Measurements from ENCODE around the gene KLHL29.

Gene KLHL29

DNA sequence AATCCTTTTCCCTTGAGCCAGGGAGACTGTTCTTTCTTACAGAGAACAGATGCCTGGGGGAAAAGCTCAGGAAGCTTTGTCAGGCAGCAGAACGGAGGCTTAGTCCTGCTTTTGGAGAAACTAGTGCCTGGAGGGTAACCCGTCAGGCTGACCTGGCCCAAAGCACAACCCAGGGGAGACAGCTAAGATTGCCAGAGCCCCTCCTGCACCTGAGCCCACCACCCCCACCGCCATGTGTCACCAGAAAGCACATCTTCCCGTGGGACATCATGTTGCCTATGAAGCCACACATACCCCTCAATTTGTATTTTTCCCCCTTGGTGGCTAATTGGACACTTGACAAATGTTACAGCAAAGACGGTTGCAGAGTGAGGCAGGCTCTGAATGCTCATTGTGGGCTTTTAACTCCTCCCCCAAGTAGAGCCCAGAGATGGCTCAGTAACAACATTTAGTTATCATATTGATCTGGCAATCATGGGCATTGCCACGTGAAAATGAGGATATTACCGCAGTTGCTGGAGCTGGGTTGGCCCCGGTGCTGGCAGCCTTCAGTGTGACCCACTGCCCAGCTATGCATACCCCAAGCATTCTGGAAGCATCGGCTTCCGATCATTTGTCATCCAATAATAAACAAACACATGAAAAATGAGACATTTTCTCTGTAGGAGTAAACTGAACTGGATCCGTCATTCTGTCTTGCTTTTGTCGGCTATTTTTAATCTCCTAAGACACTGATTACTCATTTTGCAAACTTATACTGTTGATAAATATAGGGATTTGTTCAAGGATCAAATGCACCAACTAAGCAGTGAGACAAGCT, 312.5 kb downstream of the KLHL29 start:
- no peak for DNase-seq (ENCODE audit: low read depth)

DNA sequence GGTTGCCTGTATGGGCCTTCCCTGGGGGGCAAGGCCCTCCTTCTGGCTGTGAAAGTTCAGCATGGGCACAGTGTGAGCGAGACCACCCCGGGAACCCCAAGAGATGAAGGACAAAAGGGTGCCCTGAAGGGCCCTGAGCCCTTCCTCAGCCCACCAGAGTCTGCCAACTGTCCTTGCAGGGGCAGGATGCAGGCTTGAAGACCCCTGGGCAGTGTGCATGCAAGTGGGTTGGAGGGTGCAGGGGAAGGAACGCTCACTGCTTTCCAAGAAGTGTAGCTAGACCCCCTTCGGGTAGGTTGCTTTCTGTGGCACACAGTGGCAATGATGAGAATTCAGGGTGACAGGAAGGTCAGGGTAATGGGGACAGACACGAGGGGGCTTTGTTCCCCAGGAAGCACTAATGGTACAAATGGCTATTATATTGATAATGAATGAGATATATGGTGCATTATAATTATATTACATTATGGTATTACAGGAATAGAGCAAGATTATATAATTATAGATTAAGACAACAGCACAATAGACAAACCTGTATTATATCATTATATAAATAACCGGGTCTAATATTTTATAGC, 313.2 kb downstream of the KLHL29 start:
- no peak for DNase-seq (ENCODE audit: low read depth)

DNA sequence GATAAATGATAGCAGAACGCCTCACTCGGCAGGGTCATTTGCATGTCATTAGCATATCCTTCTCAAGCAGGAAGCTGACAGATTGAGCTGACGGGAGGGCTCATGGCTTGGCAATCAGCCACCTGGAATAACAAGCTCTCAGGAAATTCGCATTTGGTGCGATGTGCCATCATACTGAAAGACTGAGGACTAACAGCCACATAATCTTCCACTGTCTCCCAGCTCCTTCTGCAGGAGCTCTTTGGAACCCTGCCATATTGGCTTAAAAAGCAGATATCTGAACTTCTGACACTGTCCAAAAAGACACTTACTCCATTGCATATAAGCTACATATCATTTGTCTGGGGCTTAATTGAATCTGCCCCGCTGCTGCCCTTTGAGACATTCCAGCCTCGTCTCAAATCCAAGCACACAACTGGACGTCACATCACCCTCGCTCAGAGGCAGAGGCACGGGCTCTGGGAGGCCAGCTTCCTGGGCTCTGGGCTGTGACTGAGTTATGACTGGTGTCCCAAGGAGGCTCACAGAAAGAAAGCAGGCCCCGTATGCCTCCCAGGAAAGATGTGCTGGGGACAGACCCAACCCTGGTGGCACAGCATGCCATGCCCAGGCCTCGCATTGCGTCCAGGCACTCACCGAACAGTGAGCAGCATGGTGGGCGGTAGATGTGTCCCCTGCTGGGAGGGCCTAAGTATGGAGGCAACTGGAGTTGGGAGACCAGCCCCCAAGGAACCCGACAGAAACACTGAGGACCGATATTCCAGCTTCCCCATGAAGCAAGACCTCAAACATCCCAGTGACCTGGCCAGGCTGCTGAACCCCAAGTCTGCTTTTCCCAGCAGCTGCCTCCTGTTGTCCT, 314.0 kb downstream of the KLHL29 start:
- no peak for DNase-seq (ENCODE audit: low read depth)

DNA sequence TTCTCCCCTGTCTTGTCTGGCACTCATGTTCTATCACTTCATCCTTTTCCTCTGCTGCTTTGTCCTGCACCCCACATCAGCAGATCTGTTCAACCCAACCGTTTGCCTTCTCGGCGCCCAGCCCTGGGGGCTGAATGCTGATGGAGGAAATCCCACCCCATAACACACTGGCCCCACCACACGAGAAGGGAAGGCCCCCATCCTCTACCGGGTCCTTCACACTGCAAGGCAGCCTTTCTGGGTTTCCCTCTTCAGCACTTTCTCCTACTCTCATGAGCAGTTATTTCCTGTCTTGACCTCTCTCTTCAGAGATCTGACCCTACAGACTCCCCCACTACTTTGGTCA, 314.6 kb downstream of the KLHL29 start:
- DNase-seq (ENCODE audit: low read depth), result no peak

DNA sequence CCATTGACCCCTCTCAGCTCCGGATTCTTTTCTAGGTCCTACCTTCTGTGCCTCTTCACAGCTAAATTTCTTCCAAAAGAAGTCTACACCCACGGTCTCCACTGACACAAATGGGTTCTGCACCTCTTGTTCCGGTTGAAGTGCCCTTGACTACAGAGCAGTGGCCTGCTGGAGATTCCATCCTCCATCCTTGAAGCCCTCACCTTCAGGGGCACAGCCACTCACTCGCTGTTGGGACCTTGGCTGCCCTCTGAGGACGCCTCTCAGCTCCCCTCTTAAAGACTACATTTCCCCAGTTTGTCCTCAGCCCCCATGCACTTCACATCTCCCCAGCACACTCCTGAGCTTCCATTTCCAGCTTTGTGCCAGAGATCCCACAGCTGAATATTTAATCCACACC, 315.6 kb downstream of the KLHL29 start:
- no peak for DNase-seq (ENCODE audit: low read depth)

DNA sequence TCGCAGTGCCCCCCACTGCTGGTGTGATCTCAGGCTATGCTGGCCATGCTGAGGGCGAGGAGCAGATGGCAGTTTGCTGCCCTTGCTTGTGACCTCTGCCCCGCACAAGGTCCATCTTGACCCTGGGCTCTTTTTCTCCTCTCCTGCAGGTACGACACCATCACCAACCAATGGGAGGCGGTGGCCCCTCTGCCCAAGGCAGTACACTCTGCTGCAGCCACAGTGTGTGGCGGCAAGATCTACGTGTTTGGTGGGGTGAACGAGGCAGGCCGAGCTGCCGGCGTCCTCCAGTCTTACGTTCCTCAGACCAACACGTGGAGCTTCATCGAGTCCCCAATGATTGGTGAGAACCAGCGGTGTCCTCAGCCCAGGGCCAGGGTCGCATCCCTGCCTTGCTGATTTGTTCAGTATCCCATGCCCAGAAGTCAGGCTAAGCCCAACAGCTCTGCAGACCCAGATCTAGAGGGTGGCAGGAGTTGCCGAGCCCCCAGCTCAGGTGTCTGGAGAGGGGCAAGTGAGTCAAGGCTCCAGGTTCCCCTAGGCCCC, 318.1 kb downstream of the KLHL29 start:
- DNase-seq (ENCODE audit: low read depth), result no peak

DNA sequence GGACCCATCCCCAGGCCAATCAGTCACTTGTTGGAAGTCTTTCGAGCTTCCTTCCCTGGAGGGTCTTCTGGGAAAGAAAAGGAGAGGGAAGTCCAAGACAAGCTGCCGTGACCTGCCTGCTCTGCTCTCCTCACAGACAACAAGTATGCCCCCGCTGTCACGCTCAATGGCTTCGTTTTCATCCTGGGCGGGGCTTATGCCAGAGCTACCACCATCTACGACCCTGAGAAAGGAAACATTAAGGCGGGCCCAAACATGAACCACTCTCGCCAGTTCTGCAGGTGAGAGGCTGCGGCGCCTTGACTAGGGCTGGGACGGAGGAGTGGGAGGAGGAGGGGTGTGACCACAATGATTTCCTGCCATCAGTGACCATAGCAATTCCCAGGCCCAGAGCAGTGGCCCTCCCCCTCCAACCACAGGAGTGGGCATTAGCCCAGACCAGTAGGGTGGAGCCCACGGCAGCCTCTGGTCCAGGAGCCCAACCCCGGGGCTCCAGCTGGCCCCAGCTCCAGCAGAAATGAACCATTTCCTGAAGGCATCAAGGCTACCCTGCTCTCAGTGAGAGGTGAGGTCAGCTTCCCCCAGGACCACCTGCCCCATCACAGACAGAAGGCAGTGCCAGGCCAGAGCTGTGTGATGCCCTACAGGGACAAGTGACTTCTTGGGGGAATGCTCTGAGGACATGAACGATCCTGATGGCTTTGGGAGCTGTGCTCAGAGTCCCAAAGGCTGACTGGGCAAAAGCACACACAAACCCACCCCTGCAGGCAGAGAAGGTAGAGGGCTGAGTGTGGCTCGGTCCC, 318.8 kb downstream of the KLHL29 start:
- DNase-seq (ENCODE audit: low read depth), result no peak

DNA sequence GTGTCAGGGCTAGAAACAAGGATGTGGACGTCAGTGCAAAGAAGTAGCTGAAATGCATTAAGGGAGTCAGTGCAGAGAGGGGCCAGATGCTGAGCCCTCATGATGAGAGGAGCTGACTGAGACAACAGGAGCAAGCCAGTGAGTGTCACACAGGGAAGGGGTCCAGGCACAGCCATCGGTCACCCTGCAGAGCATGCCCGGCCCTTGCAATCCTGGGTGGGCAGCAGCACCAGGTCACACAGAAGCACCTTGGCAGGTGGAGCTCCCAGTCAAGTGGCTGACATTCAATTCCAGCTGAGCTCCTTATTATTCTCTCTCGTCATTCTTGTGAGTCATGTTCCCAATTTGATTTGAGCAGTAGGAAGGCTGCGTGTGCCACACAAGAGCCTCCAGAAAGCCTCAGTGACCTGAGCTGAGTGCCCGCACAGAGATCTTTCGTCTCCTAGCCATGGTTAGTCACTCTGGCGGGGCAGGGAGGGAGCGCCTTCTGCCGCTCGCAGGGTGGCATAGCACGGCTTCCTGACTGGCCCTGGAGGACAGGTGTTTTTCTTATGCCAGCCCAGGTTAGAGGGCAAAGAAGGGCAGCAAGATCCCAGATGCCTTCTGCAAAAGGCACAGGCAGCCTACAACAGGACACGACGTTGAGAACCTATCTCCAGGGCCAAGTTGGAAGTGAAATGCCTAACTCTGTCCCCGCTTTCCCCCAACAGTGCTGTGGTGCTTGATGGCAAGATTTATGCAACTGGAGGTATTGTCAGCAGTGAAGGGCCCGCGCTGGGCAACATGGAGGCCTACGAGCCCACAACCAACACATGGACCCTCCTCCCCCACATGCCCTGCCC, 321.0 kb downstream of the KLHL29 start:
- DNase-seq (ENCODE audit: low read depth), result no peak

DNA sequence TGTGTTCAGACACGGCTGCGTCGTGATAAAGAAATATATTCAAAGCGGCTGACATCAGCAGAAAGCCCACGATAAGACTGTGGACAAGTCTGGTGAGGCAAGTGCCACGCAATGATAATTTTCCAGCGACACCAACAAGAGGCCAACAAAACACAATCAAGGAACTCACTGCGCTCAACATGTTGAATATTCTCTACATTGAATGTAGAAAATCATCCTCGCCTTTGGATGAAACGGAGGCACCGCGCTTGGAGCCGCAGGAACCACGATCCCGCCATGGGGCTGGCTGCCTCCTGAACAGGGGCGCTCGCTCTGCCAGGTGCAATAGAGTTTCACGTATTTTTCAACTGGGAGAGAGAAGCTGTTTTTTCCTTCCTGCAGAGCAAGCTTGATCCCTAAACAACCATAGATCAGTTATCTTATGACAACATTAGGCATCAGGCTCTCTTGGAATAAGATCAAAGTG, 321.7 kb downstream of the KLHL29 start:
- DNase-seq (ENCODE audit: low read depth), result no peak

DNA sequence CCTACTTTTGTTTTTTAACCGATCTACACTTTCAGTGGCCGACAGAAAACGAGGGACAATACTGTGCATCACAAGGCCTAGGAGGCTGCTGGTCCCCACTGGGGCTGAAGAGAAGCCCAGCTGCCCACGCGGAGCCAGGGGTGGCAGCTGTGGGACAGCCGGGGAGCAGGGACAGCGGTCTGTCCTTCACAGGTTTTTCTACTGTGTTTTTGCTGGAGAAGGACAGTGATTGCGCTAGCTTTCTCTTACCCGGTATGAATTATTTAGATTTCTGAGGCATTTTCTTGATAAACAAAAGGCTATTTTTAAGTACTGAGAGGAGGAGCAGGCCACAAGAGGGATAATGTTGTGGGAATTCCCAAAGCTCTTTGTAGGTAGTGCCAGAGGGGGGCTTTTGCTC, 322.1 kb downstream of the KLHL29 start:
- DNase-seq (ENCODE audit: low read depth), result no peak

DNA sequence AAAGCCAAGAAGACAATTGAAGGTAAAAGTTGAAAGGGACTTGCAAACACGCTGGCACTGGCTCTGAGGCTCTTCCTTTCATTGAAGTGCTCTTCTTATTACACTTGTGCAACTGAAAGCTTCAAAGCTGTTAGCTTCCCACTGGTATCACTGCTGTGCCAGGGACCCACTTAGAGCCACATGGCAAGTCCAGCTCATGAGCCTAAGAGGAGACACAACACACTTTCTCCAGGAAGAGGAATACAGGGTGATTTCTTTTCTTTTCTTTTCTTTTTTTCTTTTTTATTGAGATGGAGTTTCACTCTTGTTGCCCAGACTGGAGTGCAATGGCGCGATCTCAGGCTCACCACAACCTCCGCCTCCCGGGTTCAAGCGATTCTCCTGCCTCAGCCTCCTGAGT, 323.8 kb downstream of the KLHL29 start:
- DNase-seq (ENCODE audit: low read depth), result no peak

DNA sequence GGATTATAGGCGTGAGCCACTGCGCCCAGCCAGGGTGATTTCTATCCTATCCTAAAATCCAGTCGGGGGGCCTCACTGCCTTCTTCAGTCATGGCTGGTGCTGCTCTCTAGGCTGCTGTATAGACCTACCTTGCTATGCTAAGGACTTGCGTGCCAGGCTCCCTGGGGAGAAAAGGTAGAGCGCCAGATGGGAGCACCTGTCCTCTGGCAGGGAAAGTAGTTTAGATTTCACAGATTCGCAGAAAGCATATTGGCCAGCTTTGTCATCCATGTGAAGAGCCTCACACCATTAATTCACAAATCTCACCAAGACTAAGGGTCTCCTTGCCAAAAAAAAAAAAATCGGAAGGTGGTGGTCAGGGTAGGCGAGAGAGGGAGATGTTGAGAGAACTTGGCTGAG, 324.3 kb downstream of the KLHL29 start:
- DNase-seq (ENCODE audit: low read depth), result no peak

DNA sequence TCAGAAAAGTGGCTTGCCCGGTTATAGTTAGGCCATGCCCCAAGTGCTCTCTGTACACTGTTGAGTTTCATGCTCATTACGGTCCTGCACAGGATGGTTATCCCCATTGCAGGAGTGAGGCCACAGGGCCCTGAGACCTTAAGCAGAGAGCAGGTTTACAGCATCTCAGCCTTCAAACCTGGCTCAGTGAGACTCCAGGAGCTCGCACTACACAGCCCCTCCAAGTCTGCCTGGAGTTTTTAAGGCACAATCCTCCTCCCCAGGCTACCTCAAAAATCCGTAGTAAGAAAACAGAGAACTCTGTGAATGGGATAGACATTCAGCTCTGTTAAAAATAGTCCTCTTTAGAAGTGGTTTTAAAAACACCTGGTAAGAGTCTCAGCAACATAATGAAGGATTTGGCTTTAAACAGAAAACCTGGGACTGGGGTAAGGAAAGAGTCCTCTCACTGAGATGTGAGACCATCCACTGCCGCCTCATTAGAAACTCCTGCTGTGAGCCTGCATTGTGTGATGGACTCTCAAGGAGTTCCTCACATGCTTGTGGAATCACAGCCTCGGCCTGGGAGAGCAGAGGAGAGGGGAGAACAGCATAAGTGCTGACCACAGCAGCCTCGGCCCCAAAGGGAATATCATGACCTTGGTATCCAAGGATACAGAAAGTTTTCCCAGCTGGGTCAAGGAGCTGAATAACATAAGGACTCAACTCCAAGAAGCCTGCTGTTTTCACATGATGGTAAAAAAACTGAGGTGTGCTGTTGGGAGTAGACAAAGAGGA, 327.2 kb downstream of the KLHL29 start:
- no peak for DNase-seq (ENCODE audit: low read depth)

DNA sequence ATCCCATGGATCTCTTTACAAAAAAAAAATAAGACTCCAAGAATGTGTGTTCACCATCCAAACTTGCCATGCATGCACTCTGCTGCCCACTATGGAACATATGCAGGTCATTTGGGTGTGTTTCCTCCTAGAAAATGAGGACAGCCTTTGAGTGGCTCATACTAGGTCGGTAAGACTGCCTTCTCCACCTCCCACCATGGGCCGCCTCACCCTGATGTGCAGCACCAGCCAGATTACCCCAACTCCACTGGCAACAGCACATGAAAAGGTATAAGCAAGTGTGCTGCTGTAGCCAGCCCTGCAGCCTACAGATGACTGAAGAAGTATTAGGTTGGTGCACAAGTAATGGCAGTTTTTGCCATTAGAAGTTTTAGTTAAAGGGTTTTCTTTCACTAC, 327.8 kb downstream of the KLHL29 start:
- no peak for DNase-seq (ENCODE audit: low read depth)

DNA sequence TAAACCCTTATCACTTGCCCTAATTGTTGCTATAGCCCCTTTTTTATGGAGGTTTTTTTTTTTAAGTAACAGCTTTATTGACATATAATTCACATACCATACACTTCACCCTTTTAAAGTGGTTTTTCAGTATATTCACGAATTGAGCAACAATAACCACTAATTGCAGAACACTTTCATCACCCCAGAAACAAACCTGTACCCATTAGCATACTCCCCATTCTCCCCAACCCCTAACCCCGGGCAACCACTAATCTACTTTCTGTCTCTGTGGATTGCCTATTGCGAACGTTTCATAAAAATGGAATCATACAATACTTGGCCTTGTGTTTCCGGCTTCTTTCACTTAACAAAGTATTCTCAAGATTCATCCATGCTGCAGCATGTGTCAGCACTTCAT, 328.4 kb downstream of the KLHL29 start:
- no peak for DNase-seq (ENCODE audit: low read depth)

DNA sequence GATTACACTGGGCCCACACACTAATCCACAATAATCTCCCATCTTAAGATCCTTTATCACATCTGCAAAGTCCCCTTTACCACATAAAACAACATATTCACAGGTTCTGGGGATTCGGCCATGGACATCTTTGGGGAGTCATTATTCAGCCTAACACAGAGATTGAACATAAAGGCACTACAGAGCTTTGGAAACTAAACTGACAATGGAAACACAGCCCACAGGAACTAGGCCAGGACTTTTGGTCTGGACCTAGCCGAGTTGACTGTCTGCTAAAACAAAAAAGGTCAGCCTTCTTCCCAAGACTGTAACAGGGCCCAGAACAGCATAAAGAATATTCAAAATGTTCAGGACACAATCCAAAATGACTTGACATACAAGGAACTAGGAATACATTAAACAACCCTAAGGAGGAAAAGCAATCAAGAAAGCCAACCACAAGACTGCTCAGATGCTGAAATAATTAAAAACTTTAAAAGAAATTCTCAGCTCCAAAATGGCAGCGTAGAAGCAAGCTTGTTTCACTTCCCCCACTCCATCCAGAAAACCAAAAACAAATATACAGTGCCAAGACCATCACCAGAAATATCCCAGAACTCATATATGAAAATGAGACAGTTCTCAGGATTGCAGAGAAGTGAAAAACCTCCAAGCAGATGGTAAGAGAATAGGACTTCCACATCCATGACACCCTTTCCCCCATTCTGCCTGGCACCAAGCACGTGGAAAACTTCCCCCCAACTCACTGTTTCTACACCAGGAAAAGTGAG, 334.1 kb downstream of the KLHL29 start:
- DNase-seq (ENCODE audit: low read depth), result no peak

DNA sequence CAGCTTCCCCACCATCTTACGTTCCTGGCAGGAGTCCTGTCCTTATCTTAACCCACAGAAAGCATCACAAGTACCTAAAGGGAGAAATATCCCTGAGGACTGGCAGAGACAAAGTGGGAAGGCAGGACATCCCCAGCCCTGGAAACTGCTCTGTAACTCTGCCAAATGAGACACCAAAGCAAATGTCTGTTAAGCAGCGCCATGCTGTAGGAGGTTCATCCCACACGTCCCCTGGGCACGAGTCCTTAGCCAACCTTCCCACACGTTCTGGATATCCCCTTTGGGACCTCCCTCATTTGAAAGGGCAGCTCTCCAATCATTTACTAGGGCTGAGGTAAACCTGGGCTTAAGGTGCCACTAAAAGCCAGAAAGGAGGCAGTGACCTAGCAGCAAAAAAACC, 334.7 kb downstream of the KLHL29 start:
- DNase-seq (ENCODE audit: low read depth), result no peak

DNA sequence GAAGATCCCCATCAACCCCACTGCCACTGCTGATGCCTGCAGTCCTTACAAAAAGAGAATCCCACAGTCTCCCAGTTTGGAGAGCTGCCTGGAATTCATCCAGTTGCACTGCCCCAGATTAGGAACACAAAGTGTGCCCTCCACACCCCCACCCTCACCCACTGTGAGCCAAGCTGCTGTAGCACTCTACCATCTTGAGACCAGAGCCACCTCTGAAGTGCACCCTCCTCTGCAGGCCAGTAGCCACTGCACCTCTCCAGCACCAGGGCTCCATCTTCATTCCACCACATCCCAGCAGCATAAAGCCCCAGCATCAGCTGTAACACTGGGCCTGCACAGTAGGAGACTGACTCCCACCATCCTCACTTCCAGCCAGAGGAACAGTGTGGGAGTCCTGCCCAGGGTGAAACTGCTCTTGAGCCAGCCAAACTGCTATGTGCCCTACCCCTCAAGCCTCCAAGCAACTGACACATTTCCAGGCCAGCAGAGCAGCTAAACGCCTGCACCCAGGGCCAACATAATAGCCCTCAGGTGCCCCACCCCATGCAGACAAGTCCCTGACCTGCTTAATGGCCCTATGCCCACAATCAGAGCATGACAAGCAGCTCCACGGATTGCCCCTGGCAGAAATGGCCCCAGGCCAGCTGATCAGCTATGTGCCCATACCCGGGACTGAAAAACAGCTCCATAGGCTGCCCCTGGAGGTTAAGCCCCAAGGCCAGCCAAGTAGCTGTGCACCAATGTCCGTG, 335.9 kb downstream of the KLHL29 start:
- no peak for DNase-seq (ENCODE audit: low read depth)

DNA sequence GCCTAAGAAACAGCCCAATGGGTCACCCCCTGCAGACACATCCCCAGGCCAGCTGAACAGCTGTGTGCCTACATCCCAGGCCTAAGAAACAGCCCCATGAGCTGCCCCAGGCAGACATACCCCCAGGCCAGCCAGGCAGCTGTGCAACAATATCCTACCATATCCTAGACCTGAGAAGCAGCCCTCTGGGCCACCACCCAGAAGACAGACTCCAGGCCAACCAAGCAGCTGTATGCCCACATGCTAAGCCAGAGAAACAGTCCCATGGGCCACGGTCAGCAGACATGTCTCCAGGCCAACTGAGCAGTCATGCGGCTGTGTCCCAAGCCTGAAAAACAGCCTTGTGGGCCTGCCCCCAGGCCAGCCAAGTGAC, 336.5 kb downstream of the KLHL29 start:
- no peak for DNase-seq (ENCODE audit: low read depth)

Measured in T-helper 22 cell (primary cell).